Uterus (tissue), 4 donors: ENCODE results near the gene DDX39A. TPM values are rescaled to one million over a fixed set of nuclear protein-coding genes. Genes with fewer than 3 reads are reported as not detected.

ENCODE experiments used
- DNase-seq, 2 donors: peaks; one replicate each; pipeline ENCODE4 v3.0.0-alpha.2; 2019 to 2020
- H3K27ac ChIP-seq, 2 donors: fragments of 200-600 bp; sonication (generic); 1 replicate in 1 of 2; 2 replicates in 1 of 2; pipeline ENCODE4 v1.5.1; 2016 to 2018
- H3K27me3 ChIP-seq, 2 donors: fragments of 200-600 bp; sonication (generic); one replicate each; pipeline ENCODE4 v1.5.1; 2018 to 2019; ENCODE audit warnings: control low read depth in 1 of 2
- H3K36me3 ChIP-seq, 2 donors: fragments of 200-600 bp; sonication (generic); one replicate each; pipeline ENCODE4 v1.5.1; 2019; ENCODE audit warnings: control low read depth in 1 of 2
- H3K4me1 ChIP-seq, 2 donors: fragments of 200-600 bp; sonication (generic); one replicate each; pipeline ENCODE4 v1.5.1; 2018 to 2019; ENCODE audit warnings: control low read depth in 1 of 2
- H3K4me3 ChIP-seq, 2 donors: fragments of 200-600 bp; sonication (generic); 1 replicate in 1 of 2; 2 replicates in 1 of 2; pipeline ENCODE4 v1.5.1; 2018 to 2019; ENCODE audit warnings: mild to moderate bottlenecking in 1 of 2
- H3K9me3 ChIP-seq, 2 donors: fragments of 200-600 bp; sonication (generic); one replicate each; pipeline ENCODE4 v1.5.1; 2019; ENCODE audit warnings: control low read depth in 1 of 2
- POLR2A ChIP-seq, 2 donors: fragments of 450-650 bp; IDR thresholded peaks; one replicate each; pipeline ENCODE4 v1.6.1; 2016; ENCODE audit warnings: antibody characterized with exemption in 2 of 2, mild to moderate bottlenecking in 1 of 2, moderate library complexity in 1 of 2
- intact Hi-C: fragments of 100-400 bp; cut with DNase I; formaldehyde crosslinking; loops from one replicate; pipeline ENCODE4 v1.15.1; 2023; ENCODE audit warnings: low total_unique reads
- total RNA-seq, 4 donors: library from RNA; depleted of rRNA in 3 of 4; stranded (reverse); fragments of >200 nt in 3 of 4; gene quantifications; one replicate each; pipeline versions ENCODE4 v1.1.0 to v1.2.4, GENCODE V29; 2014 to 2023
- TF ChIP-seq, protein P1 (sequence below), 4 experiments: fragments of 200-600 bp in 2 of 4; fragments of 450-650 bp in 2 of 4; sonication (generic) in 2 of 4; IDR thresholded peaks; one replicate each; pipeline ENCODE4 v1.5.1; 2016 to 2019; ENCODE audit warnings: antibody characterized with exemption in 4 of 4, mild to moderate bottlenecking in 2 of 4, moderate library complexity in 1 of 4
- donor health status: DM: yes; HTN: yes; CAD: no.

The DDX39A gene
- total RNA-seq, 4 donors from 2014 or later: 41.3 to 91.2 (median 52.8) TPM

DNA sequence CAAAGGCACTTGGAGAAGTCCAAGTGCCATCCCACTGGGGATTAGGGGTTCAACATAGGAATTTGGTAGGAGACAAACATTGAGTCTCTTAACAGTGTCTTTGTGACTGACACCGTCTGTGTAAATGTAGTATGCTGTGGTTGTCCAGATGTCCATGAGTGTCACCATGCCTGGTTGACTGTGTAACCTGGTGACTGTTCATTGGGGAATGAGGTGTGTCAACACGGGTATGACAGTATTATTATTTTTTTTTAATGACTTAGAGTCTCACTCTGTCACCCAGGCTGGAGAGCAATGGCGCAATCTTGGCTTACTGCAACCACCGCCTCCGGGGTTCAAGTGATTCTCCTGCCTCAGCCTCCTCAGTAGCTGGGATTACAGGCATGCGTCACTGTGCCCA lies 30.2 kb upstream of the DDX39A start:
- H3K36me3 ChIP-seq: no peaks in the 10 kb centered on the region
- intact Hi-C loops: no loop called here
- no peak for DNase-seq
- H3K9me3 ChIP-seq: no peaks in the 10 kb centered on the region
- H3K4me1 ChIP-seq: no peaks in the 10 kb centered on the region
- H3K27ac ChIP-seq: no peak overlapping the region
- no peak overlapping the region for H3K4me3 ChIP-seq
- TF ChIP-seq POLR2A (IDR thresholded peaks at IDR 0.05): no peak
- TF ChIP-seq, protein P1, sequence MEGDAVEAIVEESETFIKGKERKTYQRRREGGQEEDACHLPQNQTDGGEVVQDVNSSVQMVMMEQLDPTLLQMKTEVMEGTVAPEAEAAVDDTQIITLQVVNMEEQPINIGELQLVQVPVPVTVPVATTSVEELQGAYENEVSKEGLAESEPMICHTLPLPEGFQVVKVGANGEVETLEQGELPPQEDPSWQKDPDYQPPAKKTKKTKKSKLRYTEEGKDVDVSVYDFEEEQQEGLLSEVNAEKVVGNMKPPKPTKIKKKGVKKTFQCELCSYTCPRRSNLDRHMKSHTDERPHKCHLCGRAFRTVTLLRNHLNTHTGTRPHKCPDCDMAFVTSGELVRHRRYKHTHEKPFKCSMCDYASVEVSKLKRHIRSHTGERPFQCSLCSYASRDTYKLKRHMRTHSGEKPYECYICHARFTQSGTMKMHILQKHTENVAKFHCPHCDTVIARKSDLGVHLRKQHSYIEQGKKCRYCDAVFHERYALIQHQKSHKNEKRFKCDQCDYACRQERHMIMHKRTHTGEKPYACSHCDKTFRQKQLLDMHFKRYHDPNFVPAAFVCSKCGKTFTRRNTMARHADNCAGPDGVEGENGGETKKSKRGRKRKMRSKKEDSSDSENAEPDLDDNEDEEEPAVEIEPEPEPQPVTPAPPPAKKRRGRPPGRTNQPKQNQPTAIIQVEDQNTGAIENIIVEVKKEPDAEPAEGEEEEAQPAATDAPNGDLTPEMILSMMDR (IDR thresholded peaks at IDR 0.05): no peak
- H3K27me3 ChIP-seq: no peaks in the 10 kb centered on the region

DNA sequence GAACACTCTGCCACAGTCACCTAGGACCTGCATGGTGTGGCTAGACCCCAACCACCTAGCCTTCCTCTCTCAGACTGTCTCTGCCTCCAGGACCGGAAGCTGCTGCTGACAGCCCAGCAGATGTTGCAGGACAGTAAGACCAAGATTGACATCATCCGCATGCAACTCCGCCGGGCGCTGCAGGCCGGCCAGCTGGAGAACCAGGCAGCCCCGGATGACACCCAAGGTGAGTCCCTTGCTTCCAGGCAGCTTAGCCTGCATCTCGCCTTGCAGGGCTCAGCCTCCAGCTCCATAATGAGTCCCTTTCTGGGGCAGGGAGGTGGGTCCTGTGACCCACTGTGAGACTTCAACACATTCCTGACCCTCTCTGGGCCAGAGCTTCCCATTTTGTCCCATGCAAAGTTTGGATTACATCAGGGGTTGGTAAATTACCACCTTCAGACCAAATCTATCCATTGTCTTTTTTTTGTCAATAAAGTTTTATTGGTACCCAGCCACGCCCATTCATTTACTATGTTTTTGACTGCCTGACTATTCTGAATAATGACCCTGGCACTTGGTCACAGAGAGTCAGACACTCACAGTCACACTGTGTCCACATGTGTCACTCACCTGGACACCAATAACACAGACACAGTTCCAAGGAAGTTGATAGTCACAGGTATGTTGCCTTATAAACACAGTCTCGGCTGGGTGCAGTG lies 27.3 kb upstream of the DDX39A start:
- H3K4me3 ChIP-seq: no peak overlapping the region
- no peak overlapping the region for H3K27ac ChIP-seq
- TF ChIP-seq, protein P1 (IDR thresholded peaks at IDR 0.05): no peak
- no peak for TF ChIP-seq POLR2A (IDR thresholded peaks at IDR 0.05)
- H3K4me1 ChIP-seq: no peaks in the 10 kb centered on the region
- intact Hi-C loops: no loop called here
- no peaks in the 10 kb centered on the region for H3K27me3 ChIP-seq
- DNase-seq: no peak
- H3K36me3 ChIP-seq: no peaks in the 10 kb centered on the region
- no peaks in the 10 kb centered on the region for H3K9me3 ChIP-seq

DNA sequence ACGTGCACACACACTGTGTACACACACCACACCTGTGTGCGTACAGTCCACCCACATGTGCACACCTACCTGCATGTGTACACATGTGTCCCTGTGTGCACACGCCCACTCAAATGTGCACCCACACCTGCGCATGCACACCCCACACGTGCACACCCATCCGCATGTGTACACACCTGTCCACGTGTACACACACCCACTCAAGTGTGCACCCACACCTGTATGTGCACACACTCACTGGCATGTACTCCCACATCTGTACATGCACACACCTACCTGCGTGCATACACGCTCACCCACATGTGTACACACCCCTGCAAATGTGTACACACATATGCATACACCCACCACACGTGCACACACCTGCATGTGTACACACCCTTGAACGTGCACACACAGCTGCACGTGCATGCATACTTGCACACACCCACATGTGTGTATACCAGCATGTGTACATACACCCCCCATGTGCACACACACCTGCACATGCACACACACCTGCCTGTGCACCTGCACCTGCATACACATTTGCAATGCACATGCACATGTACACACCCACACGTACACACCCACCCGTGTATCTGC lies 24.6 kb upstream of the DDX39A start:
- Histone ChIP-seq H3K27ac (no peak overlapping the region), H3K9me3 (no peaks in the 10 kb centered on the region), H3K4me3 (no peak overlapping the region), H3K27me3 (no peaks in the 10 kb centered on the region), H3K36me3 (no peaks in the 10 kb centered on the region), H3K4me1 (peaks cover 0 to 6% of the 10 kb centered on the region in 2 donors)
- intact Hi-C loops: no loop called here
- no peak for TF ChIP-seq POLR2A (IDR thresholded peaks at IDR 0.05)
- TF ChIP-seq, protein P1 (IDR thresholded peaks at IDR 0.05): no peak
- DNase-seq: no peak

- Histone ChIP-seq H3K36me3 (no peaks in the 10 kb centered on the region), H3K27ac (no peak overlapping the region), H3K27me3 (no peaks in the 10 kb centered on the region), H3K4me3 (no peak overlapping the region), H3K4me1 (peaks cover 0 to 11% of the 10 kb centered on the region in 2 donors), H3K9me3 (no peaks in the 10 kb centered on the region)
- no peak for DNase-seq
- TF ChIP-seq, protein P1 (IDR thresholded peaks at IDR 0.05): no peak
- no peak for TF ChIP-seq POLR2A (IDR thresholded peaks at IDR 0.05)
- intact Hi-C loops: no loop called here
These were observed 23.9 kb upstream of the DDX39A start for GRCh38 chr19:14442891-14443631.
